ENCODE data around the gene PARD3B.

Gene PARD3B

GRCh38 chr2:204988836-204989235, 443.6 kb downstream of the PARD3B start:
- FAIRE-seq (no peak), DNase-seq (ENCODE audit: insufficient read length, low spot score) (no peak)
- TF ChIP-seq POLR2A (IDR thresholded peaks at IDR 0.05; ENCODE audit: low read depth, low read length) (no peak), PAX5 (IDR thresholded peaks at IDR 0.05; ENCODE audit: insufficient read depth, low read length, severe bottlenecking) (no peak), POLR2AphosphoS5 (IDR thresholded peaks at IDR 0.05; ENCODE audit: low read depth, low read length) (no peak), POU2F2 (IDR thresholded peaks at IDR 0.05; ENCODE audit: low read depth, low read length) (no peak), SPI1 (IDR thresholded peaks at IDR 0.05; ENCODE audit: low read depth, low read length) (no peak)

- FAIRE-seq: no peak
- DNase-seq (ENCODE audit: insufficient read length, low spot score): no peak
- no peak for TF ChIP-seq POLR2AphosphoS5 (IDR thresholded peaks at IDR 0.05; ENCODE audit: low read depth, low read length)
- TF ChIP-seq TAF1 (IDR thresholded peaks at IDR 0.05; ENCODE audit: low read depth, low read length): no peak
- no peak for TF ChIP-seq POU2F2 (IDR thresholded peaks at IDR 0.05; ENCODE audit: low read depth, low read length)
- no peak for TF ChIP-seq SPI1 (IDR thresholded peaks at IDR 0.05; ENCODE audit: low read depth, low read length)
- no peak for TF ChIP-seq POLR2A (IDR thresholded peaks at IDR 0.05; ENCODE audit: low read depth, low read length)
- TF ChIP-seq PAX5 (IDR thresholded peaks at IDR 0.05; ENCODE audit: insufficient read depth, low read length, severe bottlenecking): no peak
These were observed 444.6 kb downstream of the PARD3B start for GRCh38 chr2:204989877-204990276.

- FAIRE-seq: no peak
- no peak for DNase-seq (ENCODE audit: insufficient read length, low spot score)
- TF ChIP-seq POLR2A (IDR thresholded peaks at IDR 0.05; ENCODE audit: low read depth, low read length): no peak
- no peak for TF ChIP-seq SPI1 (IDR thresholded peaks at IDR 0.05; ENCODE audit: low read depth, low read length)
- TF ChIP-seq POU2F2 (IDR thresholded peaks at IDR 0.05; ENCODE audit: low read depth, low read length): no peak
- TF ChIP-seq PAX5 (IDR thresholded peaks at IDR 0.05; ENCODE audit: insufficient read depth, low read length, severe bottlenecking): no peak
- TF ChIP-seq POLR2AphosphoS5 (IDR thresholded peaks at IDR 0.05; ENCODE audit: low read depth, low read length): no peak
- TF ChIP-seq TAF1 (IDR thresholded peaks at IDR 0.05; ENCODE audit: low read depth, low read length): no peak
These were observed 456.2 kb downstream of the PARD3B start for GRCh38 chr2:205001300-205001966.

- no peak for FAIRE-seq
- DNase-seq (ENCODE audit: insufficient read length, low spot score): no peak
These were observed 457.1 kb downstream of the PARD3B start for GRCh38 chr2:205002390-205002789.

GRCh38 chr2:205003288-205003687, 458.0 kb downstream of the PARD3B start:
- no peak for TF ChIP-seq POLR2A (IDR thresholded peaks at IDR 0.05; ENCODE audit: low read depth, low read length)
- no peak for TF ChIP-seq POLR2AphosphoS5 (IDR thresholded peaks at IDR 0.05; ENCODE audit: low read depth, low read length)
- TF ChIP-seq POU2F2 (IDR thresholded peaks at IDR 0.05; ENCODE audit: low read depth, low read length): no peak
- no peak for TF ChIP-seq SPI1 (IDR thresholded peaks at IDR 0.05; ENCODE audit: low read depth, low read length)
- TF ChIP-seq PAX5 (IDR thresholded peaks at IDR 0.05; ENCODE audit: insufficient read depth, low read length, severe bottlenecking): no peak
- TF ChIP-seq TAF1 (IDR thresholded peaks at IDR 0.05; ENCODE audit: low read depth, low read length): no peak
- DNase-seq (ENCODE audit: insufficient read length, low spot score) (no peak), FAIRE-seq (no peak)

More at GRCh38 chr2:205002390-205002789, 457.1 kb downstream of the PARD3B start:
- TF ChIP-seq PAX5 (IDR thresholded peaks at IDR 0.05; ENCODE audit: insufficient read depth, low read length, severe bottlenecking) (no peak), TAF1 (IDR thresholded peaks at IDR 0.05; ENCODE audit: low read depth, low read length) (no peak)

GRCh38 chr2:205010196-205010595, 464.9 kb downstream of the PARD3B start:
- TF ChIP-seq PAX5 (IDR thresholded peaks at IDR 0.05; ENCODE audit: insufficient read depth, low read length, severe bottlenecking) (no peak), TAF1 (IDR thresholded peaks at IDR 0.05; ENCODE audit: low read depth, low read length) (no peak), POLR2AphosphoS5 (IDR thresholded peaks at IDR 0.05; ENCODE audit: low read depth, low read length) (no peak), SPI1 (IDR thresholded peaks at IDR 0.05; ENCODE audit: low read depth, low read length) (no peak), POU2F2 (IDR thresholded peaks at IDR 0.05; ENCODE audit: low read depth, low read length) (no peak), POLR2A (IDR thresholded peaks at IDR 0.05; ENCODE audit: low read depth, low read length) (no peak)
- FAIRE-seq: no peak
- no peak for DNase-seq (ENCODE audit: insufficient read length, low spot score)

GRCh38 chr2:205011031-205011430, 465.8 kb downstream of the PARD3B start:
- TF ChIP-seq SPI1 (IDR thresholded peaks at IDR 0.05; ENCODE audit: low read depth, low read length): no peak
- DNase-seq (ENCODE audit: insufficient read length, low spot score) (no peak), FAIRE-seq (no peak)

GRCh38 chr2:205012961-205013360, 467.7 kb downstream of the PARD3B start:
- no peak for DNase-seq (ENCODE audit: insufficient read length, low spot score)
- TF ChIP-seq POLR2AphosphoS5 (IDR thresholded peaks at IDR 0.05; ENCODE audit: low read depth, low read length) (no peak), POU2F2 (IDR thresholded peaks at IDR 0.05; ENCODE audit: low read depth, low read length) (no peak), TAF1 (IDR thresholded peaks at IDR 0.05; ENCODE audit: low read depth, low read length) (no peak), PAX5 (IDR thresholded peaks at IDR 0.05; ENCODE audit: insufficient read depth, low read length, severe bottlenecking) (no peak), SPI1 (IDR thresholded peaks at IDR 0.05; ENCODE audit: low read depth, low read length) (no peak), POLR2A (IDR thresholded peaks at IDR 0.05; ENCODE audit: low read depth, low read length) (no peak)
- no peak for FAIRE-seq

GRCh38 chr2:205013586-205013985, 468.3 kb downstream of the PARD3B start:
- FAIRE-seq (no peak), DNase-seq (ENCODE audit: insufficient read length, low spot score) (no peak)
- TF ChIP-seq POLR2A (IDR thresholded peaks at IDR 0.05; ENCODE audit: low read depth, low read length): no peak
- no peak for TF ChIP-seq PAX5 (IDR thresholded peaks at IDR 0.05; ENCODE audit: insufficient read depth, low read length, severe bottlenecking)
- no peak for TF ChIP-seq POU2F2 (IDR thresholded peaks at IDR 0.05; ENCODE audit: low read depth, low read length)
- TF ChIP-seq SPI1 (IDR thresholded peaks at IDR 0.05; ENCODE audit: low read depth, low read length): no peak
- no peak for TF ChIP-seq POLR2AphosphoS5 (IDR thresholded peaks at IDR 0.05; ENCODE audit: low read depth, low read length)
- no peak for TF ChIP-seq TAF1 (IDR thresholded peaks at IDR 0.05; ENCODE audit: low read depth, low read length)

GRCh38 chr2:205014201-205014600, 468.9 kb downstream of the PARD3B start:
- TF ChIP-seq PAX5 (IDR thresholded peaks at IDR 0.05; ENCODE audit: insufficient read depth, low read length, severe bottlenecking): no peak
- no peak for TF ChIP-seq POU2F2 (IDR thresholded peaks at IDR 0.05; ENCODE audit: low read depth, low read length)
- TF ChIP-seq POLR2A (IDR thresholded peaks at IDR 0.05; ENCODE audit: low read depth, low read length): no peak
- no peak for TF ChIP-seq POLR2AphosphoS5 (IDR thresholded peaks at IDR 0.05; ENCODE audit: low read depth, low read length)
- no peak for TF ChIP-seq TAF1 (IDR thresholded peaks at IDR 0.05; ENCODE audit: low read depth, low read length)
- no peak for TF ChIP-seq SPI1 (IDR thresholded peaks at IDR 0.05; ENCODE audit: low read depth, low read length)
- FAIRE-seq: no peak

More at GRCh38 chr2:205014201-205014600, 468.9 kb downstream of the PARD3B start:
- no peak for DNase-seq (ENCODE audit: insufficient read length, low spot score)

Measured in GM12891 (cell line).